Heart left ventricle (tissue), 16 donors: ENCODE data around the gene ABCC9. TPM values are rescaled to one million over a fixed set of nuclear protein-coding genes. Genes with fewer than 3 reads are reported as not detected.
"Not testable (repeated sequence)": the region's sequence is repeated elsewhere in the genome, so short reads cannot be mapped to it uniquely, and the experiment has no call there.

Source experiments
- ATAC-seq, 4 donors: fragments of 200-7000 bp; cut with Tn5 transposase; one replicate each; pipeline ENCODE4 v1.9.1; 2020 to 2022; ENCODE audit warnings: moderate library complexity in 4 of 4, mild to moderate bottlenecking in 3 of 4, moderate number of reproducible peaks in 1 of 4
- DNase-seq, 5 donors: peaks; one replicate each; pipeline ENCODE4 v3.0.0-alpha.2; 2020
- H3K27ac ChIP-seq, 12 donors: fragments of 200-600 bp; sonication (generic) in 4 of 12; one replicate each; pipeline versions ENCODE4 v1.5.0 to v1.8.0; 2016 to 2022; ENCODE audit warnings: mild to moderate bottlenecking in 2 of 12
- H3K27me3 ChIP-seq, 9 donors: fragments of 200-600 bp; sonication (generic) in 2 of 9; one replicate each; pipeline versions ENCODE4 v1.5.1 to v1.8.0; 2016 to 2022; ENCODE audit warnings: mild to moderate bottlenecking in 3 of 9
- H3K36me3 ChIP-seq, 9 donors: fragments of 200-600 bp; sonication (generic) in 2 of 9; one replicate each; pipeline versions ENCODE4 v1.5.0 to v1.8.0; 2018 to 2022; ENCODE audit warnings: mild to moderate bottlenecking in 2 of 9
- H3K4me1 ChIP-seq, 12 donors: fragments of 200-600 bp; sonication (generic) in 4 of 12; one replicate each; pipeline versions ENCODE4 v1.5.0 to v1.8.0; 2016 to 2022; ENCODE audit warnings: mild to moderate bottlenecking in 3 of 12
- H3K4me3 ChIP-seq, 12 donors: fragments of 200-600 bp; sonication (generic) in 4 of 12; one replicate each; pipeline versions ENCODE4 v1.5.0 to v1.8.0; 2017 to 2022; ENCODE audit warnings: mild to moderate bottlenecking in 9 of 12, moderate library complexity in 4 of 12
- H3K9me3 ChIP-seq, 12 donors: fragments of 200-600 bp; sonication (generic) in 4 of 12; one replicate each; pipeline versions ENCODE4 v1.5.0 to v1.8.0; 2016 to 2022; ENCODE audit warnings: mild to moderate bottlenecking in 1 of 12
- POLR2A ChIP-seq, 2 donors: fragments of 450-650 bp; IDR thresholded peaks; one replicate each; pipeline ENCODE4 v1.6.1; 2017; ENCODE audit warnings: antibody characterized with exemption in 2 of 2, mild to moderate bottlenecking in 2 of 2, moderate library complexity in 2 of 2
- WGBS, 4 donors: extraction: QIAGEN DNeasy Blood & Tissue Kit in 2 of 4; methylation state at CpG; one replicate each; pipeline versions ENCODE4 v1.1.5 to v1.1.7; 2013 to 2018; 5-methylcytosine and 5-hydroxymethylcytosine counted together
- intact Hi-C, 10 donors: fragments of 100-400 bp; cut with DNase I; formaldehyde crosslinking; loops; one replicate each; pipeline versions ENCODE4 v1.11.1 to v1.14.2; 2022
- polyA plus RNA-seq, 2 donors: library from polyadenylated mRNA; stranded (reverse); fragments of 200-250 nt; gene quantifications; one replicate each; pipeline ENCODE4 v1.2.3, GENCODE V29; 2013
- total RNA-seq, 9 donors: library from RNA; depleted of rRNA in 2 of 9; stranded (reverse); fragments of >200 nt in 2 of 9; fragmentation: NEBNext Ultra II Directional in 3 of 9; extraction: Animal tissue kit (Norgen Biotek cat#: 25700) in 3 of 9; gene quantifications; one replicate each; pipeline versions ENCODE4 v1.1.0 to v1.2.4, GENCODE V29; 2016 to 2023
- TF ChIP-seq, protein P1 (sequence below), 12 donors: fragments of 200-600 bp; sonication (generic) in 4 of 12; IDR thresholded peaks; one replicate each; pipeline versions ENCODE4 v1.5.0 to v1.8.0; 2018 to 2022; ENCODE audit warnings: antibody characterized with exemption in 12 of 12, mild to moderate bottlenecking in 5 of 12
- donor health status: ischemic (EF 13 %, LVEDD 7.1; RV severe dilation, severe dysfunction).
- donor health status: healthy with polysubstance abuse.
- donor health status: DM: no; HTN: yes; CAD: no.
- donor health status: DM: no; HTN: no; CAD: no.
- donor health status: ischemic (EF 25% LVEDD 6.9; RV normal size, moderate dysfunction).
- donor health status: ischemic (EF 25% LVEDD 5.7; RV mildly dilated, moderate dysfunction).
- donor health status: healthy.
- donor health status: DM: yes; HTN: yes; CAD: no.
- donor health status: ischemic (EF 35%, LVEDD 5.7; RV mildly dilated, moderate dysfunction).
- donor health status: nonischemic (EF 11% LVEDD 7.7; RV severe dilation, severe dysfunction).
- donor health status: DM: yes; HTN: yes; CAD: no.
- donor health status: PGD.
- donor health status: ischemic (EF 29% LVEDD 5.4; RV normal size, mild dysfunction).
- donor health status: nonischemic (EF 23%, LVEDD 6.1; RV moderate dilation, normal function).

ABCC9 gene
- total and polyA plus RNA-seq, 11 donors, result 14.1 to 103 (median 70.8) TPM

DNA sequence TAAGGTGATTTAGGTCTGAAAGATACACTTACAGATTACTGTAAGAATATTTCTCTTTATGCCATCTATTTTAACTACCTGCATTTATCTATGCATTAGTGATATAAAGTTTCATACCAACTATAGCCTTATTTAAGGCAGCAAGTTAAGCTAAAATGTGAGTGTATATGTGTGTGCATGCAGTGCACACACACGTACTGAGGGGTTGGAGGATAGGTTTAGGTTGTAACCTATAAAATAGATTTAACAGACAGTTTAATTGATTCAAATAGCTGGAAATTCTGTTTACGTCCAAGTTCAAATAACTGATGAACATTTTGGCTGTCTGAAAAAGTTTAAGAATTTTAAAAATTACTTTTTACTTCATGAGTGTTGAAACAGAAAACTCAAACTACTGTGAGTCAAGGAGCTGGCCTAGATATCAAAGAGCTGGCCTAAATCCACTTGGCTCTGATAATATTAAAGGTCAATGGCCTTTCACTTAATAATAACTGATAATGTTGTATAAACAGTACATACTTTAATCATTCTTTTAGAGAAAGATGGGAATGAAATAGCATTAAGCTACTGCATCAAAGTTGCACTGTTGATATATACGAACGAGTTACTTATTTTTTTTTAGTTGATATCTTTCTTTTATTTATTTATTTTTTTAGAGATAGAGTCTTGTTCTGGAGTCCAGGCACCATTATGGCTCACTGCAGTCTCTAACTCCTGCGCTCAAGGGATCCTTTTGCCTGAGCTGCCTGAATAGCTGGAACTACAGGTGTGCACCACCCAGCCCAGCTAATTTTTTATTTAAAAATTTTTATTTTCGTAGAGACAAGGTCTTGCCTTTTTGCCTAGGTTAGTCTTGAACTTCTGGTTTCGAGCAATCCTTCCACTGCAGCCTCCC, 152.9 kb downstream of the ABCC9 start:
- H3K36me3 ChIP-seq, result no peaks in the 10 kb centered on the region
- intact Hi-C loops, result no loop called here
- peaks cover 0 to 23% (median 0%) of the 10 kb centered on the region in 12 donors for H3K9me3 ChIP-seq
- H3K4me1 ChIP-seq, result peaks cover 0 to 23% (median 3%) of the 10 kb centered on the region in 12 donors
- peak in 1 of 4 donors; percentile 72 for ATAC-seq
- TF ChIP-seq, protein P1, sequence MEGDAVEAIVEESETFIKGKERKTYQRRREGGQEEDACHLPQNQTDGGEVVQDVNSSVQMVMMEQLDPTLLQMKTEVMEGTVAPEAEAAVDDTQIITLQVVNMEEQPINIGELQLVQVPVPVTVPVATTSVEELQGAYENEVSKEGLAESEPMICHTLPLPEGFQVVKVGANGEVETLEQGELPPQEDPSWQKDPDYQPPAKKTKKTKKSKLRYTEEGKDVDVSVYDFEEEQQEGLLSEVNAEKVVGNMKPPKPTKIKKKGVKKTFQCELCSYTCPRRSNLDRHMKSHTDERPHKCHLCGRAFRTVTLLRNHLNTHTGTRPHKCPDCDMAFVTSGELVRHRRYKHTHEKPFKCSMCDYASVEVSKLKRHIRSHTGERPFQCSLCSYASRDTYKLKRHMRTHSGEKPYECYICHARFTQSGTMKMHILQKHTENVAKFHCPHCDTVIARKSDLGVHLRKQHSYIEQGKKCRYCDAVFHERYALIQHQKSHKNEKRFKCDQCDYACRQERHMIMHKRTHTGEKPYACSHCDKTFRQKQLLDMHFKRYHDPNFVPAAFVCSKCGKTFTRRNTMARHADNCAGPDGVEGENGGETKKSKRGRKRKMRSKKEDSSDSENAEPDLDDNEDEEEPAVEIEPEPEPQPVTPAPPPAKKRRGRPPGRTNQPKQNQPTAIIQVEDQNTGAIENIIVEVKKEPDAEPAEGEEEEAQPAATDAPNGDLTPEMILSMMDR (IDR thresholded peaks at IDR 0.05), result no peak
- TF ChIP-seq POLR2A (IDR thresholded peaks at IDR 0.05), result no peak
- no peak overlapping the region for H3K4me3 ChIP-seq
- WGBS, 4 donors, result 65 to 74% (median 66%) methylated on average over 7 of the region's 7 CpGs
- peak overlapping the region in 2 of 12 donors; percentile 3 to 20 for H3K27ac ChIP-seq
- no peaks in the 10 kb centered on the region for H3K27me3 ChIP-seq
- DNase-seq, result no peak

DNA sequence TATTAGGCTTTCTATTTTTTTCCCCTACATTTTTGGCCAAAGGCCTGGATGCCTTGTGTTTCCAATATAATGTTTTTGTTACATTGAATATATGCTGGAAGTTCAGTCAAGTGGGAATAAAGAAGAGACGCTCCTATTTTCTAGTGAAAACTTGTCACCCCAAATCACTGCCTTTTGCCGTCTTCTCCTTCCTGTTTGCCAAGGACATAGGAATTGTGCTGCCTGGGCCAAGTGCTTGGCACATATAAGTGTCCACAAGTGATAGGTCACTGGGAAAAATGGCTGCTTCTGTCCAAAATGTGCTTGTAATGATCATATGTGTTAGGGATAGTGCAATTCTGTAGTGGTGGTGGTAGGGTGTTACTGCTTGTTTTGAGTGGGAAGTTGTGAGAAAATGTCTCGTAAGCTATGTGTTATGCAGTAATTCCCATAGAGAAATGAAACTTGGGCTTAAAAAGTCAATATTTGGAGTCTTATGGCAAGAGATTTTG, 155.1 kb downstream of the ABCC9 start:
- Histone ChIP-seq H3K4me1 (peaks cover 0 to 23% (median 3%) of the 10 kb centered on the region in 12 donors), H3K4me3 (no peak overlapping the region), H3K36me3 (no peaks in the 10 kb centered on the region), H3K27me3 (no peaks in the 10 kb centered on the region), H3K9me3 (peaks cover 0 to 15% (median 0%) of the 10 kb centered on the region in 12 donors), H3K27ac (peak overlapping the region in 5 of 12 donors; percentile 1 to 18 (median 15))
- no peak for ATAC-seq
- 66 to 69% (median 68%) methylated on average over 3 of the region's 3 CpGs for WGBS, 4 donors
- TF ChIP-seq, protein P1 (IDR thresholded peaks at IDR 0.05), result no peak
- no peak for TF ChIP-seq POLR2A (IDR thresholded peaks at IDR 0.05)
- no peak for DNase-seq
- intact Hi-C loops, result no loop called here

DNA sequence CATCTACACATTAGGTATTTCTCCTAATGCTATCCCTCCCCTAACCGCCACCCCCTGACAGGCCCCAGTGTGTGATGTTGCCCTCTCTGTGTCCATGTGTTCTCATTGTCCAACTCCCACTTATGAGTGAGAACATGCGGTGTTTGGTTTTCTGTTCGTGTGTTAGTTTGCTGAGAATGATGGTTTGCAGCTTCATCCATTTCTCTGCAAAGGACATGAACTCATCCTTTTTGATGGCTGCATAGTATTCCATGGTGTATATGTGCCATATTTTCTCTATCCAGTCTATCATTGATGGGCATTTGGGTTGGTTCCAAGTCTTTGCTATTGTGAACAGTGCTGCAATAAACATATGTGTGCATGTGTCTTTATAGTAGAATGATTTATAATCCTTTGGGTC, 158.5 kb downstream of the ABCC9 start:
- H3K36me3 ChIP-seq, ATAC-seq, H3K27ac ChIP-seq, DNase-seq, H3K9me3 ChIP-seq, intact Hi-C loops, H3K27me3 ChIP-seq, H3K4me3 ChIP-seq: not testable (repeated sequence)
- H3K4me1 ChIP-seq, result peaks cover 0 to 25% (median 5%) of the 10 kb centered on the region in 12 donors
- WGBS, 4 donors, result 89 to 95% (median 93%) methylated on average over 3 of the region's 3 CpGs

DNA sequence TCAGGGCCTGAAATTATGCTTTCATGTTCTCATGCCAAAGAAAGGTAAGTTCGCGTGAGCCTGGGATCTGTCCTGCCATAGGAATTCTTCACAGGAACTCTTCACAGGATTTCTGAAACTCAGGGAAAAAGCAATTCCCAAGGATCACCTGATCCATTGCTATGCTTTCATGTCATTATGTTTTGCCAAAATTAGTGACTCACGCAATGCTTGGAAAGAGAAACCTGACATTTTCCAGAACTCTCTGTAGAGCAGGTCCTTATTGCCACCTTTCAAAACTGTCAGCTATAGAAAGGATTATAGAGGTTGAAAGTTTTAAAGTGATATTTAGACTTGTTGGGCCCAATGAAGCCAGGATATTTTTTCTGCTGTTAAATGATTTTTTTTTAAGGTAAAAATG, 160.4 kb downstream of the ABCC9 start:
- H3K27ac ChIP-seq, result peak overlapping the region in 10 of 12 donors; percentile 4 to 78 (median 43)
- intact Hi-C loops, result no loop called here
- peaks cover 0 to 6% (median 0%) of the 10 kb centered on the region in 9 donors for H3K27me3 ChIP-seq
- no peaks in the 10 kb centered on the region for H3K9me3 ChIP-seq
- ATAC-seq, result peak in 1 of 4 donors; percentile 52
- peaks cover 0 to 21% (median 5%) of the 10 kb centered on the region in 12 donors for H3K4me1 ChIP-seq
- 55 to 72% (median 57%) methylated on average over 3 of the region's 3 CpGs for WGBS, 4 donors
- no peak overlapping the region for H3K4me3 ChIP-seq
- TF ChIP-seq POLR2A (IDR thresholded peaks at IDR 0.05), result no peak
- TF ChIP-seq, protein P1 (IDR thresholded peaks at IDR 0.05), result no peak
- no peak for DNase-seq
- no peaks in the 10 kb centered on the region for H3K36me3 ChIP-seq
